Neutrophil (primary cell): ENCODE results near the gene SEMA7A.

Source experiments
- H3K27ac ChIP-seq: fragments of 200-600 bp; sonication (generic); 2 replicates; pipeline ENCODE4 v1.5.1; 2016; ENCODE audit warnings: mild to moderate bottlenecking, moderate library complexity
- H3K27me3 ChIP-seq: fragments of 200-600 bp; sonication (generic); 2 replicates; pipeline ENCODE4 v1.6.0; 2016; ENCODE audit warnings: mild to moderate bottlenecking
- H3K36me3 ChIP-seq: fragments of 200-600 bp; sonication (generic); 2 replicates; pipeline ENCODE4 v1.5.1; 2017
- H3K4me1 ChIP-seq, 2 experiments: fragments of 200-600 bp in 1 of 2; sonication (generic) in 1 of 2; 1 replicate in 1 of 2; 2 replicates in 1 of 2; pipeline versions ENCODE4 v1.5.1 to v1.6.1; 2013 to 2016; ENCODE audit warnings: low read depth in 1 of 2, low read length in 1 of 2, mild to moderate bottlenecking in 1 of 2, moderate library complexity in 1 of 2; ENCODE audit not compliant: control insufficient read depth in 1 of 2, insufficient read depth in 1 of 2
- H3K4me3 ChIP-seq, 2 experiments: fragments of 200-600 bp in 1 of 2; sonication (generic) in 1 of 2; 1 replicate in 1 of 2; 2 replicates in 1 of 2; pipeline ENCODE4 v1.5.1; 2013 to 2016; ENCODE audit warnings: low read depth in 1 of 2, low read length in 1 of 2, mild to moderate bottlenecking in 1 of 2, moderate library complexity in 1 of 2
- H3K9me3 ChIP-seq: fragments of 200-600 bp; sonication (generic); 2 replicates; pipeline ENCODE4 v1.5.1; 2016
- TF ChIP-seq, protein P1 (sequence below): fragments of 200-600 bp; sonication (generic); IDR thresholded peaks from 2 replicates; pipeline ENCODE4 v1.5.1; 2016; ENCODE audit warnings: antibody characterized with exemption

Gene SEMA7A

DNA sequence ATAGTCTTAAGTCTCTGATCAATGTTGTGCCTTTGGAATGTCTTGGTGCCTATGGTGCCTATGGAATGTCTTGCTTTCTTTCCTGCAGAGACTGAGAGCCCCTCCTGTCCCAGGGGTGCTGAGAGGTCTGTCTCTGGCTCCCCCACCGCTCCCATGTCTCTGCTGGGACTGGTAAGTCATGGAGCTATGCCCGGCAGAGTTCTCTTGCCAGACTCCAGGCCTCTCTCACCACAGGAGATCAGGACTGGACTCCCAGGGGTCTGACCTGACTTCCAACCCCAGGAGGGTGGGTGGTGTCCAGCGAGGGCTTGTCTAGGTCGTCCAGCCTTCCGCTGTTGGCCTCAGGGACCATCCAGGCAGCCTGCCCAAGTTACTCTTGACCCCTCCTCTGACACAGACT is 52.3 kb downstream of the SEMA7A start:
- peaks cover 7 to 16% of the 10 kb centered on the region in 2 experiments for H3K4me1 ChIP-seq
- peaks cover 18% of the 10 kb centered on the region for H3K27me3 ChIP-seq
- TF ChIP-seq, protein P1, sequence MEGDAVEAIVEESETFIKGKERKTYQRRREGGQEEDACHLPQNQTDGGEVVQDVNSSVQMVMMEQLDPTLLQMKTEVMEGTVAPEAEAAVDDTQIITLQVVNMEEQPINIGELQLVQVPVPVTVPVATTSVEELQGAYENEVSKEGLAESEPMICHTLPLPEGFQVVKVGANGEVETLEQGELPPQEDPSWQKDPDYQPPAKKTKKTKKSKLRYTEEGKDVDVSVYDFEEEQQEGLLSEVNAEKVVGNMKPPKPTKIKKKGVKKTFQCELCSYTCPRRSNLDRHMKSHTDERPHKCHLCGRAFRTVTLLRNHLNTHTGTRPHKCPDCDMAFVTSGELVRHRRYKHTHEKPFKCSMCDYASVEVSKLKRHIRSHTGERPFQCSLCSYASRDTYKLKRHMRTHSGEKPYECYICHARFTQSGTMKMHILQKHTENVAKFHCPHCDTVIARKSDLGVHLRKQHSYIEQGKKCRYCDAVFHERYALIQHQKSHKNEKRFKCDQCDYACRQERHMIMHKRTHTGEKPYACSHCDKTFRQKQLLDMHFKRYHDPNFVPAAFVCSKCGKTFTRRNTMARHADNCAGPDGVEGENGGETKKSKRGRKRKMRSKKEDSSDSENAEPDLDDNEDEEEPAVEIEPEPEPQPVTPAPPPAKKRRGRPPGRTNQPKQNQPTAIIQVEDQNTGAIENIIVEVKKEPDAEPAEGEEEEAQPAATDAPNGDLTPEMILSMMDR = no peak

DNA sequence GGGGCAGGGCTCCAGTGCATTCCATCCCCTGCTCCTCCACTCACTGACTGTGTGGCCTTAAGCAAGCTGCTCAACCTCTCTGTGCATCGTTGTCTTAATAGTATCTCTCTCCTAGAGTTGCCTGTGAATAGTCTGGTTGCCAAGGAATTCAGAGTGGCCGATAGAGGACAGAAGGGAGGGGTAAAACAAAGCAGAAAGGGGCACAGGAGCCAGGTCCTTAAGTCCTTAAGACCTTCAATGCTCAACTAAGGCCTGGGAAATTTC is 52.6 kb downstream of the SEMA7A start:
- no peak overlapping the region for H3K4me3 ChIP-seq
- H3K4me1 ChIP-seq = peaks cover 7 to 16% of the 10 kb centered on the region in 2 experiments
- TF ChIP-seq, protein P1 = no peak
- H3K9me3 ChIP-seq = no peaks in the 10 kb centered on the region
- no peaks in the 10 kb centered on the region for H3K36me3 ChIP-seq
- no peak overlapping the region for H3K27ac ChIP-seq
- peaks cover 18% of the 10 kb centered on the region for H3K27me3 ChIP-seq

More for the DNA sequence above, 52.3 kb downstream of the SEMA7A start:
- Histone ChIP-seq H3K4me3 (no peak overlapping the region), H3K27ac (no peak overlapping the region), H3K9me3 (no peaks in the 10 kb centered on the region), H3K36me3 (no peaks in the 10 kb centered on the region)

DNA sequence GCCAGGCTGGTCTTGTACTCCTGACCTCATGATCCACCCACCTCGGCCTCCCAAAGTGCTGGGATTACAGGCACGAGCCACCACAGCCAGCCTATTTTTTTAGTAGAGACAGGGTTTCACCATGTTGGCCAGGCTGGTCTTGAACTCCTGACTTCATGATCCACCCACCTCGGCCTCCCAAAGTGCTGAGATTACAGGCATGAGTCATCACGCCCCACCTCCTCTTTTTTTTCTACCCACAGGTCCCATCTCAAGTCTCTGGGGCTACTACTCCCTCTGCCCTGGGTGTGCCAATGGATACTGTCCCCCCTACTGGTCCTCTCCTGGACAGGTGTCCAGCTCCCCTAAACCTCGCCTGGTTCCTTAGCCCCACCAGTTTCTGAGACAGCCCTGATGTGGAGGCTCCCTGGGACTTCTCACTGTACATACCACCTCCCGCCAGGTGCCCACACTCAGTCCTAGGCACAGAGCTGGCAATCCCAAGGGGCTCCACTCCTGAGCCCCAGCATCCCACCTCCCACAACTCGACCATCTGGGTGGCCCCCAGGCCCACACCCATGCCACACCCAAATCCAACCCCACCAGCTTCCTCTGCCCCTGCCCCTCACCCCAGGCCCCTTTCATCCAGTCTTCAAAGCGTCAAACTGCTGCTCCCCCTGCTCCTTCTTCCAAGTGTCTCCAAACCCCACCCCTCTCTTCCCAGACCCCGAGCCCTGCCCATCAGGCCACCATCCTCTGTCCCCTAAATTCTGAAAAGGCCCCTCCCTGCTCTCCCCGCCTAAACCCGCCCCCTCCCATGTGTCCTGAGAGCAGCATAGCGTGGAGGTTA is 53.2 kb downstream of the SEMA7A start:
- Histone ChIP-seq H3K27me3 (peaks cover 18% of the 10 kb centered on the region), H3K4me3 (no peak overlapping the region), H3K27ac (no peak overlapping the region), H3K9me3 (no peaks in the 10 kb centered on the region), H3K36me3 (no peaks in the 10 kb centered on the region), H3K4me1 (peaks cover 7 to 13% of the 10 kb centered on the region in 2 experiments)
- TF ChIP-seq, protein P1 = no peak

DNA sequence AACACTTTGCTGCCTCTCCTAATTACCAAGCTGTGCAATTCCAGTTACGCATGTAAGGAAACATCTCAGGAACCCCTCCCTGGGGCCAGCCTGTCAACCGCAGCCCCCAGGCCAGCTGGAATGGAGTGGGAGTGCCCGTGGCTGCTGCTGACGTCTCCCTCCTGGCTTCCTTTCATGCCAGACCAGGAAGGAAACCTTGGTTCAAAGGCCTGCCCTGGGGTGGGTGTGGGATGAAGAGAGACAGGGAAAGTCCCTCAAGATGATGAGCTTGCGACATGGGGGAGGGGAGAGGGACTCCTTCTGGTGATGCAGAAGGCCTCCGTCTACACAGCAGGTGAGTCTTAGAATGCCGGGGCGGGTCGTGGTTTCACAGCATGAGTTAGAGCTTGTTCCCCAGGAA is 54.9 kb downstream of the SEMA7A start:
- H3K27ac ChIP-seq = no peak overlapping the region

DNA sequence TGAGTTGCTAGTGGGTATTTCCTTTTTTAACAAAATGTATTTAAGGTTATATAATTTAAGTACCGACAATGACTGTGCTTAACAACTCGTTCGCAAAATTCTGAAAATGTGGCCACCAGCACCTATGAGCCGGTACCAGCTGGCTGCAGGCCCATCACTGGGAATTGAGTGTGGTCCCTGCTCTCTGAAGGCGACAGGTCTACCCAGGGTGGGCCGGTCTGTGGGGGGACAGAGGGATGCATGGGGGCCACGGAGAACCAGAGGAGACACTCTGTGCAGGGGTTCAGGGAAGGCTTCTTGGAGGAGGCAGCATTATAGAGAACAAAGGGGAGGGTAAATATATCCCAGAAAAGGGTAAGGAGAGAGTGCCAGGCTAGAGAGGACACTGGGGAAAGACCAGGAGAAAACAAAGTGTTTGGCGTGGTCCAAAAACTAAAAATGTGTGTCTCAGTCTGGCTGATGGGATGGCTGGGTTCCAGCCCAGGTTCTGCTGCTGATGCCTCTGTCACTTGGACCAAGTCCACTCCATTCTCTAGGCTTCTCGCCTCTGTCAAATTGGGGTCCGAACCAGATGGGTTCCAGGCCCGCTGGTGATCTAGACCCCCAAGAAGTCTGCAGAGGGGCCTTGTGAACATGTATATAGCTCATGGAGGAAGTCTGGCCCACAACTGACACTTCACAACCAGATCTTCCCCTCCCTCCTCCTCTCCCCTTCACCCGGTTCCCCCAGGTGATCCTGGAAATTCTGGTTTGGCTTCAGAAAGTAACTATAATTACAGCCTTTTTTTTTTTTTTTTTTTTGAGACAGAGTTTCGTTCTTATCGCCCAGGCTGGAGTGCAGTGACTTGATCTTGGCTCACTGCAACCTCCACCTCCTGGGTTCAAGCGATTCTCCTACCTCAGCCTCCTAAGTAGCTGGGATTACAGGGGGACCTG is 55.7 kb downstream of the SEMA7A start:
- no peaks in the 10 kb centered on the region for H3K36me3 ChIP-seq
- TF ChIP-seq, protein P1 = no peak
- no peaks in the 10 kb centered on the region for H3K9me3 ChIP-seq
- no peak overlapping the region for H3K4me3 ChIP-seq
- H3K27ac ChIP-seq = no peak overlapping the region
- H3K4me1 ChIP-seq = peaks cover 17 to 19% of the 10 kb centered on the region in 2 experiments
- H3K27me3 ChIP-seq = peaks cover 36% of the 10 kb centered on the region

More for the DNA sequence above, 54.9 kb downstream of the SEMA7A start:
- TF ChIP-seq, protein P1 = no peak
- H3K27me3 ChIP-seq = peaks cover 28% of the 10 kb centered on the region
- no peaks in the 10 kb centered on the region for H3K9me3 ChIP-seq
- peaks cover 12 to 14% of the 10 kb centered on the region in 2 experiments for H3K4me1 ChIP-seq
- no peak overlapping the region for H3K4me3 ChIP-seq
- no peaks in the 10 kb centered on the region for H3K36me3 ChIP-seq
